GM12864 (cell line): ENCODE data around the gene OPCML.

Experiments
- DNase-seq: peaks from one replicate; pipeline ENCODE4 v3.0.0-alpha.2; 2011; ENCODE audit warnings: low read depth
- H3K4me3 ChIP-seq: 2 replicates; pipeline ENCODE4 v1.5.1; 2011; ENCODE audit warnings: mild to moderate bottlenecking, low read depth, low read length, control low read depth
- CTCF ChIP-seq: IDR thresholded peaks from 2 replicates; pipeline ENCODE4 v1.5.1; 2011; ENCODE audit warnings: low read depth, mild to moderate bottlenecking, moderate library complexity, low read length, control low read depth, inconsistent platforms; ENCODE audit errors: missing control alignments

The OPCML gene

GRCh38 chr11:133541021-133541719, 8.9 kb upstream of the OPCML start:
- no peak for TF ChIP-seq CTCF
- no peak for DNase-seq
- no peak overlapping the region for H3K4me3 ChIP-seq

GRCh38 chr11:133536198-133536597, 3.9 kb upstream of the OPCML start:
- no peak for TF ChIP-seq CTCF
- DNase-seq, result no peak
- H3K4me3 ChIP-seq, result no peak overlapping the region

- no peak for TF ChIP-seq CTCF
- DNase-seq, result no peak
These were observed 904 bp upstream of the OPCML start for GRCh38 chr11:133533205-133533604.

GRCh38 chr11:133531458-133531857, 843 bp downstream of the OPCML start:
- H3K4me3 ChIP-seq, result no peak overlapping the region
- TF ChIP-seq CTCF, result no peak
- DNase-seq, result no peak

More at GRCh38 chr11:133533205-133533604, 904 bp upstream of the OPCML start:
- H3K4me3 ChIP-seq, result no peak overlapping the region

DNA sequence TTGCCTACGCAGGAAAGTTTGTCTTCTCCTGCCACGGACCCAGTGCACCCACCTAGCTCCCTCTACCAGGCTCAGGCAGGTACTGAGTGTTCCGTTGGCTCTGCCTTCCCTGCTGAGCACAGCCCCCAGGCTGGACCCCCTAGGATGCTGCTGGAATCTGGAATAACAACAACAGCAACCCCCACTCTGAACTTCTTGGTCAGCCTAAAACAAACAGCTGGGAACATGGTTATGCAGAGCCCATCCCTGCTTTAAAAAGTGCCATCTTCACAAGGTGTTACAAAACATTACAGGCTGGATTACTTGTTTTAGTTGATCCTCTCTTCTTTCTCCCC, 1.8 kb downstream of the OPCML start:
- no peak for DNase-seq
- H3K4me3 ChIP-seq, result no peak overlapping the region
- TF ChIP-seq CTCF, result no peak

- no peak for TF ChIP-seq CTCF
- H3K4me3 ChIP-seq, result no peak overlapping the region
- DNase-seq, result no peak
These were observed 2.3 kb downstream of the OPCML start for GRCh38 chr11:133529807-133530500.

- no peak for TF ChIP-seq CTCF
- no peak for DNase-seq
- no peak overlapping the region for H3K4me3 ChIP-seq
These were observed 5.5 kb downstream of the OPCML start for GRCh38 chr11:133526790-133527189.
